Erythroblast (primary cell): ENCODE measurements around the gene DLG2.

Experiments used
- DNase-seq, 2 experiments: peaks; one replicate each; lab custom pipeline; 2025; lab: John Stamatoyannopoulos, UW
- GATA1 ChIP-seq: IDR thresholded peaks from 2 replicates; pipeline ENCODE4 v1.6.1; 2011; ENCODE audit warnings: low read depth, mild to moderate bottlenecking, control low read depth, low read length, moderate library complexity
- POLR2A ChIP-seq: IDR thresholded peaks from 2 replicates; pipeline ENCODE4 v1.6.1; 2011; ENCODE audit warnings: mild to moderate bottlenecking, low read length

The DLG2 gene

DNA sequence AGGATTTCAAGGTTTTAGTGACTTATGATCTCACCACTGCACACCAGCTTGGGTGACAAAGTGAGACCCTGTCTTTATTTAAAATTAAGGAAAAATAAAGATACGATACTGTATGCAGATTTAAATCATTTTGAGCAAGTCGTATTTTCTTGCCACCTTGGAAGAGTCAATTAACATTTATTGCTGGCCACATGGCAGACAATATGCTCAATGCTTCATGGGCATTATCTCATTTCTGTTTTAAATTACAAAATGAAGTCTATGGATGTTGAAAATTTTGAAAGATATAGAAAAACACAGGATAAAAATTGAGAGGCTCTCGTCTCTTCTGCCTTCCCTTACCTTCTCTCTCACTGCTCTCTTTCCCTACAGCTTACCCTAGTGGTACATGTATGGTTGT is 1992.0 kb downstream of the DLG2 start:
- DNase-seq: no peak
- TF ChIP-seq GATA1: no peak
- no peak for TF ChIP-seq POLR2A

DNA sequence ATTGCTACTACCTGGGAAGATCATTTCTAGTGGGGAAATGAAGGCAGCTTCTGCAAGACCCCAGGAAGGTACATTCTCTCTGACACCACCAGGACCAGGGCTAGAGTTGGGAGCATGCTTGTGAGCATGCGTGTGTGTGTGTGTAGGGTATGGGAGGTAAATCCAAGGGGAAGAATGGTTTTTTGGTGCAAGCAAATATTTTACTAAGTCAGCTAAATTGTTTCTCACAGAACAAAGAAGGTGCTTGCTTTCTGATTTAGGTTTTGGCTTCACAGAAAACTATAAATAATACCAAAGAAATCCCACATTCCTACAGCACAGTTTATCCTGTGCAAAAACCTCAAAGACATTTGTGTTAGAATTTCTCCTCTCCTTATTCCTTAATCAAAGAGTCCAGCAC is 1996.9 kb downstream of the DLG2 start:
- TF ChIP-seq GATA1 (no peak), POLR2A (no peak)
- no peak for DNase-seq

DNA sequence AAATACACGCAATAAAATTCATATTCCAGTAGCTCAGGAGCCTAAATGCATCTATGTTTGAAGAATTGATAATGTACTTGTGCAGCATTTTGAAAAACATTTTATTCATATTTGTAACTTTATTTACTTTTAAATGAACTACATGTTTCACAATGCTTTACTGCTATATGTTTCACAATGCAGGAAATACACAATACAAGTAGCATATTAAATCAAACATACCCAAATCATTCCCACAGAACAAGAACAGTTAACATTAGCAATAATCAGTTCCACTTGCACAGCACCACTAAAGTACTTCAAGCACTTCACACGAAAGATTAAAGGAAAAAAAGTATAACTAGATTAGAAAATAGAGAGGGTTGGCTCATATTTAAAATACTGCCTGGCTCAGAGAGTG is 1997.4 kb downstream of the DLG2 start:
- no peak for TF ChIP-seq POLR2A
- no peak for TF ChIP-seq GATA1
- no peak for DNase-seq

DNA sequence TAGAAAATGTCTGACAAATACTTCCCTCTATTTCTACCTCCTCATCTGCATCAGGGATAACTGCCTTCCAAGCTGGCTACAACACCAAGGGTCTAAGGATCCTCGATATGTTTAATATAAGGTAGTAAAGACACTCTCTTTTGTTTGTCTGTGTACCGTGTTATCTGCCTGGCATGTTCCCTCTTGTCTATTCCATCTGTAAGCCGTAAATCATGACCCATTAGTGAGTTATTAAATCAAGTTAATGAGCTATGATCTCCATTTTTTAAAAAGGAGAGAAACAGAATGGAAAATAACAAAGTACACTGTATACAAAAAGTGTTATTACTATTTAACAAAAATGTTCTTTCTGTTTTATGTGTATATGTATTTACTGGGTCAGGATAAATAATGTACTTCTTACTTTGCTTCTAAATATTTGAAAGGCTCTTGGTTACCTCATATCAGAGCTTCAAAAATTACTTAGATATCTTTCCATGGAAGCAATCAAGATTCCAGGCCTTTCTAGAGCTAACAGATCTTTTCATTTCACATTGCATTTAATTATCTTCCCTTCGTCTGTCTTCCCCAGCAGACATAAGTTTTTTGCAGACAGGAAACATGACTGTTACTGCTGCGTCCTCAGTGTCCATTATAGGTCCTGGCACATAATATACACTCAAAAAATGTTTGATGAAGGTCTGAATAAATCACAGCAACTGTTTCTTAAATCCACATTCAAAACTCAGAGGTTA is 1998.4 kb downstream of the DLG2 start:
- DNase-seq: no peak

DNA sequence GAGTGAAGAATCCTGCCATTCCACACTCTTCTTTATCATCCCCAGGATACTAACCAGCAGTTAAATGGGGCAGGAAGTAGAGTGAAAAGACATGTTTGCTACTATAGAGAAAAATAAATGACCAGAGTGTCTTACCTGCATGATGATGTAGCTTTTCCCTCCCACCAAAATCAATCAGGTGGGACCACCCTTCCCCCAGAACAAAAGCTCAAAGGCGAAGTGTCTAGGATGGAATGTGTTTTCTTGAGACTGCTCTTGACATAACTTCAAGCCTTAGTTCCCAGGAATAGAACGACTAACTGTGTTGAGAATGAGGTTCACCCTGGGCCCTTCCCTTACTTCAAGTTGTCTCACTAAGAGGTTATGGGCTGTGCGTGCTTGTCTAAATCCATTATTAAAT is 2001.8 kb downstream of the DLG2 start:
- TF ChIP-seq POLR2A (no peak), GATA1 (no peak)
- no peak for DNase-seq

More for the DNA sequence above, 1998.4 kb downstream of the DLG2 start:
- TF ChIP-seq GATA1: no peak
- TF ChIP-seq POLR2A: no peak

DNA sequence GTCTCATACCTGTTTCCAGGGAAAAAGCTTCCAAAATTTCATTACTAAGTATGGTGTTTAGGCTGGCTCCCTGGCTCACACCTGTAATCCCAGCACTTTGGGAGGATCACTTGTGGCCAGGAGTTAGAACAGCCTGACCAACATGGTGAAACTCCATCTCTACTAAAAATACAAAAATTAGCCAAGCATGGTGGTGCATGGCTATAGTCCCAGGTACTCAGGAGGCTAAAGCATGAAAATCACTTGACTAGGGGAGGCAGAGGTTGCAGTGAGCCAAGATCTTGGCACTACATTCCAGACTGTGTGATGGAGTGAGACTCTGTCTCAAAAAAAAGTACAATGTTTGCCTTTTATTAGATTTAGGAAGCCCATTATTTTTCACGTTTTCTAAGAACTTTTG is 2009.5 kb downstream of the DLG2 start:
- TF ChIP-seq POLR2A: no peak
- no peak for TF ChIP-seq GATA1
- no peak for DNase-seq

DNA sequence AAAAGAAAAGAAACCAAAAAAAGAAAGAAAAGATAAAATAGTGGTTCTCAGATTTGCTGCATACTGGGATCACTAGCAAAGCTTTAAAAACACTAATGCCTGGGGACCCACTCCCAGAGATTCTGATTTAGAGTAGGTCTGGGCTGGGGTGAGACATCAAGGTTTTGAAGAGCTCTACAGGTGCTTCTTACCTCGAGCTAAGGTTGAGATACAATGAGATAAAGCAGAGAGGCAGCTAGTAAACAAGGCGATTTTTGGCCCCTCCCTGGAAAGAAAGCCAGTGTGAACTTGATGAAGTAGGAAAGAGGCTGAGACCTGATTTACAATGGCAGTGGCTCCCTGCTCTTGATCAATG is 2013.4 kb downstream of the DLG2 start:
- TF ChIP-seq POLR2A (no peak), GATA1 (no peak)
- DNase-seq: no peak

DNA sequence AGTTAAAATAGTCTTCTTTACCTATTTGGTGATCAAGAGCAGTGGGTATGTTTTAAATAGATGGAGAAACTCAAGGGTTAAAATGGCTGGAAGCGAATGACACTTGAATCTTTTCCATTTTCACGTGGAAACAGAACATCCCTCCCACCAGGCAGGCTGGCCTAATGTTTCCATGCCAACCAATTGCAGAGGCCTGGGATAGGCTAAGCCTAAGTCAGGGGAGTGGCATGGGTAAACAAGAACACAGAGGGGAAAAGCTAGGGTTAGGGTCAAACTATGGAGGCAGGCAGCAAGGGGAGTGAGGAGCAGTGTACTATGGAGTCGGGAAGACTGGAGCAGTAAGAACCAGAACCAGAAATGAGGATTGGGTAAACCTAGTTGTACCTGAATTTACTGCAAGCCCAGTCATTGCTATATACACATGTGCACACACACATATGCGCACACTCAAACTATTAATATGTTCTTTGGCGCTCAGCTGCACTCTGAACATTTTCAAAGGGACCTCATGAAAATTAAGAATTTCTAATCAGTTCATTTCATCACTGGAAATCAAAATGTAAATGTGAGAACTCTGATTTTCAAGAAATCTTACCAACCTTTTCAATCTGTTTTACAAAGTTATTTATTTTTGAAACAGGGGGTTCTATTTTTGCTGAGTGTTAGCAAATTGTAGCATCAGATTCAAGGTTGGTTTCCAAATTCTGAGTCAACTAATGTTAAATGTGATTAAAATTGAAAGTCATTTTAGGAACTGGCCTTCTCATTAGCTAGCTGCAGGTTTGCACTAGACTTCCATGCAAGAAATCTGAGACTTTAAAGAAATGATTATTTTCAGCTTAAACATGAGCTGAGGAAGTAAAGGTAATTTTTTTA is 2014.0 kb downstream of the DLG2 start:
- no peak for TF ChIP-seq POLR2A
- no peak for TF ChIP-seq GATA1

DNA sequence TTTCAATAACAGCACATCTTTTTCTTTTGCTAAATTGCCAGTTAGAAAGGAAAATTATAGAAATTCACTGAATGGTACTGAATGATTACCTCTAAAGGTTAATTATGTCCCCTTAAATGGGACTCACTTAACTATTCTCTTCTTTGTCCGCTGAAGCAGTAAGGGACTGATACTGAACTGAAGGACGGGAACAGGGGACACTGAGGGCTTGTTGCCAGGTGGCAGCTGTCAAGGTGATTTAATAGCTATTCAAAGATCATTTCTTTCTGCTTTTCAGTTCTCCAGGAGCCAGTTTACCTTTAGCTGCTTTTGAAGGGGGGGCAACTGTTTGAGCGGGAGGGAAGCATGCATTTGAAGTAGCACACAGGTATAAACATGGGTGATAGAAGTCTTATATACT is 2015.5 kb downstream of the DLG2 start:
- TF ChIP-seq GATA1: no peak
- DNase-seq: no peak

More for the DNA sequence above, 2014.0 kb downstream of the DLG2 start:
- DNase-seq: no peak

DNA sequence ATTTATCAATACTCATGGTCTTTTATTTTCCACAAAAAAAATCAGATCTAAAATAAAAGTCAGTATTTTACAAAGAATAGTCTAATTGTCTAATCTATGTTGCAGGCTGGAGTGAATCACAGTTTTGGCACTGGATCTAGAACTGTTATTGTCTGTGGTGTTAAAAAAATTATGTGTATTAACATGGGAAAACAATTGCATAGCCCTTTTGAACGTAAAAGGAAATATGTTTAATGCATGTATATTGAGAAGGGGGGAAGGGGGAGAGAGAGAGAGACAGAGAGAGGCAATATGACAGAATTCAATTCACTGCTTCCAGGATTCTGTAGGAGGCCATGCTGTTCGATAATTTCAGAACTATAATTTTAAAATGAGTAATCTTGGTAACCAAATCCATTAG is 2016.1 kb downstream of the DLG2 start:
- no peak for TF ChIP-seq GATA1
- no peak for DNase-seq

DNA sequence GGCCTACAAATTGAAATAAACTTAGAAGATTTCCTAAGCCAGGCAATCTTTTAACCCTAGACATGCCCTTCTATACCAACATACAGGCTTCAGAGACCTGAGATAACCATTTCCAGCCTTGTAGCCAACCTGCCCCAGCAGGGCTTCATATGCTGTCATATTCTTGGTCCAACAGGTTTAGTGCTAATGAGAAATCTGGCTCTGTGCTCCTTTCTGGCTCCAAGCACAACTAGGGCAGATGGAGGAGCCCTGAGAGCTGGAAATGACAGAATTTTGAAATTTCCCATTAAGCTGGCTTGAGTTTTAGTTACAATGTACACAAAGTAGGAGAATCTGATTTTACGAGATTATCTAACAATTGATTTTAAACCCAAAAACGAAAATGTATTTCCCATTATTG is 2018.0 kb downstream of the DLG2 start:
- TF ChIP-seq GATA1 (no peak), POLR2A (no peak)
- DNase-seq: no peak

DNA sequence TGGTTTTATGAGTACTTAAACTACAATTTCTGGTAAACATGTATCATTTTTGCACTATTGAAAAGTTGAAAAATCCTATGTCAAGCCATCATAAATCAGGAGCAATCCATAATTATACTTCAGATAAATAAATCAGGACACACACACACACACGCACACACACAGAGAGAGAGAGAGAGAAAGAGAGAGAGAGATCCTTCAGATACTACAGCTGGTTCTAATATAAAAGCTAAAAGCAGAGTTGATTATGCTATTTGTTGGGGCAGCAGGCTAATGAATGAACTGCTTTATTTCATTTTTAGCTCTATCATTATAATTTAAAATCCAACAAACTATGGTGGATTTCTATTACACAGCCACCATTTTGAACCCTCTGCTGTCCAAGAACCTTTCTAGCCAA is 2018.6 kb downstream of the DLG2 start:
- TF ChIP-seq GATA1: no peak
- no peak for TF ChIP-seq POLR2A
- no peak for DNase-seq

DNA sequence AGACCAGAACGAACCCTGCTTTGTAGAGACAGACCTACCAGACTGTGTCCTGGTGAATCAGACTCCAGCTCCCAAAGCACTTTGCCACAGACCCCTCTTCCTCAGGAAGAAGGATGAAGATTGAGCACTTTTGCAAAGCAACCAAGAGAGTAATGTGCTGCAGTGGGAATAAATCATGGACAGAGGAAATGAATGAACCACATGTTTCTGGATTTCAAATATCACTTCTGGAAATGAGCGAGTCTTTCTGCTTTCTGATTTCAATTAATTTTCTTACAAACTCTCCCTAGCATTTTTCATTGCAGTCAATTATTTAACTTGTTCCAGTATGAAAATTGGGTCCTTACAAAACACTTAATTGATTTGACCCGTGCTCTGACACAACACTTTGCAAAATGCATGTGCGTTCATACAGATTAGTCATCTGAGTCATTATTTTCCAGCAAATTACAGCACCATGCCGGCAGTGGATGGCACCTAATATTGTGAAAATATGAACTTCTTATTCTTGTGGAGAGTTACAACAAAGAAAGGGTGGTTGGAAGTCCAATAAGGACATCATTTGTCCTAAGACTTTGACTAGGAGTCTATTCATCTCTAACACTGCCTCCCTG is 2025.1 kb downstream of the DLG2 start:
- no peak for DNase-seq
- no peak for TF ChIP-seq POLR2A
- no peak for TF ChIP-seq GATA1
